ENCODE results near the gene PCDH9. TPM values are rescaled to one million over a fixed set of nuclear protein-coding genes. Genes with fewer than 3 reads are reported as not detected.

Gene PCDH9
- total RNA-seq, 1 donor from 2014 or later = 1.9 TPM

GRCh38 chr13:66693656-66694055 is 536.5 kb downstream of the PCDH9 start:
- no peaks in the 10 kb centered on the region for H3K36me3 Mint-ChIP-seq (ENCODE audit: low read depth, unreplicated experiment)
- H3K9me3 Mint-ChIP-seq (ENCODE audit: unreplicated experiment) = no peaks in the 10 kb centered on the region
- no peak for TF ChIP-seq CTCF (IDR thresholded peaks at IDR 0.05; ENCODE audit: unreplicated experiment)
- DNase-seq (ENCODE audit: low spot score) = no peak
- H3K27ac Mint-ChIP-seq (ENCODE audit: unreplicated experiment) = no peak overlapping the region
- H3K4me3 Mint-ChIP-seq (ENCODE audit: unreplicated experiment) = no peak overlapping the region
- H3K4me1 Mint-ChIP-seq (ENCODE audit: unreplicated experiment) = no peaks in the 10 kb centered on the region
- no peaks in the 10 kb centered on the region for H3K27me3 Mint-ChIP-seq (ENCODE audit: unreplicated experiment)

- H3K27ac Mint-ChIP-seq (ENCODE audit: unreplicated experiment) = no peak overlapping the region
- no peaks in the 10 kb centered on the region for H3K36me3 Mint-ChIP-seq (ENCODE audit: low read depth, unreplicated experiment)
- no peaks in the 10 kb centered on the region for H3K4me1 Mint-ChIP-seq (ENCODE audit: unreplicated experiment)
- TF ChIP-seq CTCF (IDR thresholded peaks at IDR 0.05; ENCODE audit: unreplicated experiment) = no peak
- H3K4me3 Mint-ChIP-seq (ENCODE audit: unreplicated experiment) = no peak overlapping the region
- DNase-seq (ENCODE audit: low spot score) = no peak
- peaks cover 2% of the 10 kb centered on the region for H3K9me3 Mint-ChIP-seq (ENCODE audit: unreplicated experiment)
- no peaks in the 10 kb centered on the region for H3K27me3 Mint-ChIP-seq (ENCODE audit: unreplicated experiment)
Measured at GRCh38 chr13:66691149-66691548, 539.0 kb downstream of the PCDH9 start.

GRCh38 chr13:66689628-66690027 is 540.5 kb downstream of the PCDH9 start:
- no peak for DNase-seq (ENCODE audit: low spot score)
- no peaks in the 10 kb centered on the region for H3K27me3 Mint-ChIP-seq (ENCODE audit: unreplicated experiment)

GRCh38 chr13:66689037-66689619 is 541.0 kb downstream of the PCDH9 start:
- Mint-ChIP-seq H3K9me3 (ENCODE audit: unreplicated experiment) (peaks cover 5% of the 10 kb centered on the region), H3K36me3 (ENCODE audit: low read depth, unreplicated experiment) (peaks cover 4% of the 10 kb centered on the region), H3K4me3 (ENCODE audit: unreplicated experiment) (no peak overlapping the region), H3K27me3 (ENCODE audit: unreplicated experiment) (no peaks in the 10 kb centered on the region), H3K27ac (ENCODE audit: unreplicated experiment) (no peak overlapping the region), H3K4me1 (ENCODE audit: unreplicated experiment) (no peaks in the 10 kb centered on the region)
- TF ChIP-seq CTCF (IDR thresholded peaks at IDR 0.05; ENCODE audit: unreplicated experiment) = no peak
- DNase-seq (ENCODE audit: low spot score) = no peak

More at GRCh38 chr13:66689628-66690027, 540.5 kb downstream of the PCDH9 start:
- H3K9me3 Mint-ChIP-seq (ENCODE audit: unreplicated experiment) = peaks cover 5% of the 10 kb centered on the region
- H3K4me1 Mint-ChIP-seq (ENCODE audit: unreplicated experiment) = no peaks in the 10 kb centered on the region
- peaks cover 2% of the 10 kb centered on the region for H3K36me3 Mint-ChIP-seq (ENCODE audit: low read depth, unreplicated experiment)
- no peak overlapping the region for H3K27ac Mint-ChIP-seq (ENCODE audit: unreplicated experiment)
- no peak for TF ChIP-seq CTCF (IDR thresholded peaks at IDR 0.05; ENCODE audit: unreplicated experiment)
- H3K4me3 Mint-ChIP-seq (ENCODE audit: unreplicated experiment) = no peak overlapping the region

- H3K27ac Mint-ChIP-seq (ENCODE audit: unreplicated experiment) = no peak overlapping the region
- DNase-seq (ENCODE audit: low spot score) = no peak
- peaks cover 5% of the 10 kb centered on the region for H3K9me3 Mint-ChIP-seq (ENCODE audit: unreplicated experiment)
- no peaks in the 10 kb centered on the region for H3K27me3 Mint-ChIP-seq (ENCODE audit: unreplicated experiment)
- no peak overlapping the region for H3K4me3 Mint-ChIP-seq (ENCODE audit: unreplicated experiment)
- no peaks in the 10 kb centered on the region for H3K4me1 Mint-ChIP-seq (ENCODE audit: unreplicated experiment)
- peaks cover 4% of the 10 kb centered on the region for H3K36me3 Mint-ChIP-seq (ENCODE audit: low read depth, unreplicated experiment)
- TF ChIP-seq CTCF (IDR thresholded peaks at IDR 0.05; ENCODE audit: unreplicated experiment) = no peak
Measured at GRCh38 chr13:66681403-66681802, 548.7 kb downstream of the PCDH9 start.

Data from endothelial cell (in vitro differentiated cells).